H9 (cell line): ENCODE measurements around the gene CD300LG. TPM values are rescaled to one million over a fixed set of nuclear protein-coding genes. Genes with fewer than 3 reads are reported as not detected.

Source experiments
- DNase-seq: peaks from one replicate; pipeline ENCODE4 v3.0.0-alpha.2; 2017
- H2AFZ ChIP-seq: one replicate; pipeline ENCODE4 v1.6.1; 2013; ENCODE audit warnings: mild to moderate bottlenecking, low read length, control low read depth, moderate library complexity
- H2AK5ac ChIP-seq: 2 replicates; pipeline ENCODE4 v1.6.1; 2013; ENCODE audit warnings: low read length, control low read depth, mixed read lengths; ENCODE audit not compliant: insufficient read length
- H2BK120ac ChIP-seq: one replicate; pipeline ENCODE4 v1.6.1; 2013; ENCODE audit warnings: low read depth, mild to moderate bottlenecking, low read length, control low read depth, inconsistent platforms; ENCODE audit not compliant: poor library complexity, severe bottlenecking
- H2BK12ac ChIP-seq: 2 replicates; pipeline ENCODE4 v1.6.1; 2013; ENCODE audit warnings: low read length, control low read depth, mixed read lengths, low read depth; ENCODE audit not compliant: insufficient read length
- H2BK15ac ChIP-seq: 2 replicates; pipeline ENCODE4 v1.6.1; 2013; ENCODE audit warnings: low read depth, low read length, control low read depth
- H2BK20ac ChIP-seq: one replicate; pipeline ENCODE4 v1.6.1; 2013; ENCODE audit warnings: low read depth, mild to moderate bottlenecking, low read length, control low read depth, inconsistent platforms; ENCODE audit not compliant: poor library complexity, severe bottlenecking
- H2BK5ac ChIP-seq: 2 replicates; pipeline ENCODE4 v1.6.1; 2013; ENCODE audit warnings: low read length, control low read depth, mixed read lengths; ENCODE audit not compliant: insufficient read length
- H3K14ac ChIP-seq: 2 replicates; pipeline ENCODE4 v1.6.1; 2013; ENCODE audit warnings: low read length, control low read depth; ENCODE audit not compliant: insufficient read depth
- H3K18ac ChIP-seq: 2 replicates; pipeline ENCODE4 v1.6.1; 2013; ENCODE audit warnings: low read depth, mild to moderate bottlenecking, mixed read lengths, low read length, control low read depth; ENCODE audit not compliant: insufficient read length
- H3K23ac ChIP-seq: 2 replicates; pipeline ENCODE4 v1.6.1; 2013; ENCODE audit warnings: low read length, control low read depth, mixed read lengths, low read depth; ENCODE audit not compliant: insufficient read length
- H3K23me2 ChIP-seq: 2 replicates; pipeline ENCODE4 v1.6.1; 2013; ENCODE audit warnings: low read depth, mild to moderate bottlenecking, mixed read lengths, low read length, control low read depth; ENCODE audit not compliant: insufficient read length, poor library complexity, severe bottlenecking
- H3K27ac ChIP-seq: 2 replicates; pipeline ENCODE4 v1.5.1; 2013; ENCODE audit warnings: low read length, control low read depth, mixed read lengths, low read depth; ENCODE audit not compliant: insufficient read length
- H3K27me3 ChIP-seq: 2 replicates; pipeline ENCODE4 v1.6.1; 2013; ENCODE audit warnings: low read length, control low read depth, inconsistent platforms; ENCODE audit not compliant: insufficient read depth
- H3K4ac ChIP-seq: 2 replicates; pipeline ENCODE4 v1.6.1; 2013; ENCODE audit warnings: low read depth, mild to moderate bottlenecking, control low read depth, inconsistent platforms, low read length, moderate library complexity
- H3K4me1 ChIP-seq: 2 replicates; pipeline ENCODE4 v1.6.1; 2013; ENCODE audit warnings: low read length, control low read depth, inconsistent platforms; ENCODE audit not compliant: insufficient read depth
- H3K4me2 ChIP-seq: 2 replicates; pipeline ENCODE4 v1.6.1; 2013; ENCODE audit warnings: low read length, control low read depth, mixed read lengths; ENCODE audit not compliant: insufficient read length, insufficient read depth
- H3K56ac ChIP-seq: 2 replicates; pipeline ENCODE4 v1.6.1; 2013; ENCODE audit warnings: low read depth, mild to moderate bottlenecking, mixed read lengths, low read length, control low read depth; ENCODE audit not compliant: insufficient read length
- H3K79me1 ChIP-seq: 2 replicates; pipeline ENCODE4 v1.6.1; 2013; ENCODE audit warnings: low read depth, mild to moderate bottlenecking, moderate library complexity, low read length, control low read depth, inconsistent platforms; ENCODE audit not compliant: insufficient read depth, poor library complexity, severe bottlenecking
- H3K79me2 ChIP-seq: 2 replicates; pipeline ENCODE4 v1.6.1; 2013; ENCODE audit warnings: low read length, control low read depth, inconsistent platforms; ENCODE audit not compliant: insufficient read depth
- H3K9ac ChIP-seq: 2 replicates; pipeline ENCODE4 v1.6.1; 2013; ENCODE audit warnings: low read length, control low read depth, mixed read lengths; ENCODE audit not compliant: insufficient read length; ENCODE audit errors: extremely low read depth
- H3K9me3 ChIP-seq: one replicate; pipeline ENCODE4 v1.6.1; 2013; ENCODE audit warnings: low read depth, low read length, inconsistent platforms; ENCODE audit not compliant: control insufficient read depth
- H3T11ph ChIP-seq: one replicate; pipeline ENCODE4 v1.6.1; 2013; ENCODE audit warnings: mild to moderate bottlenecking, low read length, control low read depth, inconsistent platforms
- H4K20me1 ChIP-seq: one replicate; pipeline ENCODE4 v1.6.1; 2013; ENCODE audit not compliant: control insufficient read depth, insufficient read length, insufficient read depth
- H4K5ac ChIP-seq: 2 replicates; pipeline ENCODE4 v1.6.1; 2013; ENCODE audit warnings: low read depth, mild to moderate bottlenecking, mixed read lengths, low read length, control low read depth; ENCODE audit not compliant: insufficient read length
- H4K8ac ChIP-seq: replicated peaks from 2 replicates; pipeline ENCODE4 v1.6.1; 2013; ENCODE audit warnings: low read length, control low read depth, mixed read lengths, low read depth; ENCODE audit not compliant: insufficient read length
- H4K91ac ChIP-seq: 2 replicates; pipeline ENCODE4 v1.6.1; 2013; ENCODE audit warnings: low read depth, mild to moderate bottlenecking, moderate library complexity, mixed read lengths, low read length, control low read depth; ENCODE audit not compliant: insufficient read length
- H3K27ac Mint-ChIP-seq, 3 experiments: 2 replicates in 2 of 3; 3 replicates in 1 of 3; pipeline ENCODE4 v1.8.0; 2020 to 2021; ENCODE audit warnings: mixed read lengths in 3 of 3, mild to moderate bottlenecking in 1 of 3, moderate library complexity in 1 of 3
- H3K27me3 Mint-ChIP-seq: 2 replicates; pipeline ENCODE4 v1.8.0; 2021; ENCODE audit warnings: low read depth, mild to moderate bottlenecking, moderate library complexity, mixed read lengths
- H3K36me3 Mint-ChIP-seq, 3 experiments: 2 replicates in 2 of 3; 3 replicates in 1 of 3; pipeline ENCODE4 v1.8.0; 2020 to 2021; ENCODE audit warnings: low read depth in 3 of 3, mixed read lengths in 3 of 3; ENCODE audit not compliant: insufficient read depth in 1 of 3
- H3K4me1 Mint-ChIP-seq, 2 experiments: 2 replicates each; pipeline ENCODE4 v1.8.0; 2020; ENCODE audit warnings: mixed read lengths in 2 of 2
- H3K4me3 Mint-ChIP-seq, 2 experiments: 2 replicates in 1 of 2; 3 replicates in 1 of 2; pipeline ENCODE4 v1.8.0; 2020 to 2021; ENCODE audit warnings: mild to moderate bottlenecking in 2 of 2, mixed read lengths in 2 of 2, moderate library complexity in 1 of 2
- H3K9me3 Mint-ChIP-seq, 2 experiments: 2 replicates in 1 of 2; 3 replicates in 1 of 2; pipeline ENCODE4 v1.8.0; 2020; ENCODE audit warnings: mild to moderate bottlenecking in 2 of 2, mixed read lengths in 2 of 2, moderate library complexity in 1 of 2
- CTCF ChIP-seq: fragments of 200-600 bp; sonication (generic); conservative IDR thresholded peaks from 3 replicates; pipeline ENCODE4 v1.8.0; 2021; ENCODE audit warnings: antibody characterized with exemption, mild to moderate bottlenecking
- WGBS: extraction: QIAGEN DNeasy Blood & Tissue Kit; methylation state at CpG from one replicate; pipeline ENCODE4 v1.1.7; 2013; ENCODE audit warnings: missing lambda C conversion rate, low lambda C conversion rate, mixed read lengths; ENCODE audit not compliant: insufficient read length; ENCODE audit errors: extremely low coverage; 5-methylcytosine and 5-hydroxymethylcytosine counted together
- total RNA-seq: library from RNA; stranded (reverse); gene quantifications from 2 replicates; pipeline ENCODE4 v1.2.1, GENCODE V29; 2021

Gene CD300LG
- total RNA-seq, 1 experiment from 2014 or later = not detected

- TF ChIP-seq CTCF = no peak
- no peaks in the 10 kb centered on the region for H3K27me3 Mint-ChIP-seq
- Histone ChIP-seq H3K4ac (no peak overlapping the region), H3K79me1 (no peaks in the 10 kb centered on the region), H3K23ac (no peak overlapping the region), H3K23me2 (no peaks in the 10 kb centered on the region), H3K27me3 (no peaks in the 10 kb centered on the region), H3K18ac (no peak overlapping the region), H2BK5ac (no peak overlapping the region), H3K14ac (no peak overlapping the region), H3T11ph (no peak overlapping the region), H2BK120ac (no peak overlapping the region), H2BK15ac (no peak overlapping the region), H4K8ac (no peak overlapping the region), H4K91ac (no peak overlapping the region), H3K4me1 (no peaks in the 10 kb centered on the region), H3K4me2 (no peak overlapping the region), H2AFZ (no peak overlapping the region), H3K79me2 (no peaks in the 10 kb centered on the region), H2AK5ac (no peak overlapping the region), H3K56ac (no peak overlapping the region), H2BK20ac (no peak overlapping the region), H3K9ac (no peak overlapping the region), H4K5ac (no peak overlapping the region), H2BK12ac (no peak overlapping the region), H3K27ac (no peak overlapping the region), H3K9me3 (no peaks in the 10 kb centered on the region), H4K20me1 (no peaks in the 10 kb centered on the region)
- H3K36me3 Mint-ChIP-seq = peaks cover 0 to 5% (median 0%) of the 10 kb centered on the region in 3 experiments; a peak in 5 of 7 replicates
- no peak for DNase-seq
- H3K27ac Mint-ChIP-seq = peak overlapping the region in 2 of 3 experiments; percentile 37 to 64; a peak in 2 of 7 replicates
- H3K4me1 Mint-ChIP-seq = peaks cover 15 to 16% of the 10 kb centered on the region in 2 experiments
- no CpG with 5 or more reads among the region's 3 CpGs for WGBS
- H3K9me3 Mint-ChIP-seq = no peaks in the 10 kb centered on the region
- H3K4me3 Mint-ChIP-seq = no peak overlapping the region
Measured at GRCh38 chr17:43813386-43813785, 33.6 kb upstream of the CD300LG start.
